ENCODE measurements around the gene ENG. TPM values are rescaled to one million over a fixed set of nuclear protein-coding genes. Genes with fewer than 3 reads are reported as not detected.
A peak's percentile ranks its signal among the peaks of the same experiment; 100 is the strongest.

ENG gene
- total RNA-seq, 6 experiments from 2014 or later = 27.4 to 90.1 (median 54.1) TPM

GRCh38 chr9:127825319-127826051, 29.0 kb downstream of the ENG start:
- ATAC-seq = peak; percentile 75 to 85 (median 80)
- Histone ChIP-seq H3K4me3 (no peak overlapping the region), H3K9me3 (no peaks in the 10 kb centered on the region), H3K27ac (peak overlapping the region in 1 of 3 donors; percentile 29), H3K27me3 (no peaks in the 10 kb centered on the region), H3K4me1 (peaks cover 0 to 22% (median 12%) of the 10 kb centered on the region in 4 donors), H3K36me3 (peaks cover 0 to 5% (median 0%) of the 10 kb centered on the region in 4 donors)
- intact Hi-C loops (cut with DNase I) = no loop called here
- DNase-seq = peak; percentile 85 to 89 (median 86)
- TF ChIP-seq CTCF (IDR thresholded peaks at IDR 0.05) (peak; percentile 25 to 57 (median 44)), POLR2A (IDR thresholded peaks at IDR 0.05) (peak; percentile 18)
- 53% methylated on average over 31 of the region's 42 CpGs for WGBS (ENCODE audit: insufficient coverage, low coverage, low lambda C conversion rate, missing lambda C conversion rate)

GRCh38 chr9:127822108-127822507, 32.4 kb downstream of the ENG start:
- intact Hi-C loops (cut with DNase I) = no loop called here
- Histone ChIP-seq H3K9me3 (no peaks in the 10 kb centered on the region), H3K36me3 (peaks cover 0 to 26% (median 3%) of the 10 kb centered on the region in 4 donors), H3K27me3 (no peaks in the 10 kb centered on the region), H3K4me1 (peaks cover 0 to 11% (median 6%) of the 10 kb centered on the region in 4 donors), H3K4me3 (no peak overlapping the region), H3K27ac (no peak overlapping the region)
- DNase-seq = no peak
- ATAC-seq = no peak
- WGBS (ENCODE audit: insufficient coverage, low coverage, low lambda C conversion rate, missing lambda C conversion rate) = 73% methylated on average over 4 of the region's 4 CpGs
- TF ChIP-seq POLR2A (IDR thresholded peaks at IDR 0.05) = no peak
- no peak for TF ChIP-seq CTCF (IDR thresholded peaks at IDR 0.05)

GRCh38 chr9:127818574-127818973, 35.9 kb downstream of the ENG start:
- no peaks in the 10 kb centered on the region for H3K27me3 ChIP-seq
- no peak overlapping the region for H3K4me3 ChIP-seq
- no peaks in the 10 kb centered on the region for H3K9me3 ChIP-seq
- no peak for ATAC-seq
- TF ChIP-seq POLR2A (IDR thresholded peaks at IDR 0.05) (no peak), CTCF (IDR thresholded peaks at IDR 0.05) (no peak)
- intact Hi-C loops (cut with DNase I) = loop anchor here in 1 of 2 donors (10.0 kb wide), 1 partner anchor 56 kb away; the partner anchor contains the start of gene AK1
- 94% methylated on average over 4 of the region's 11 CpGs for WGBS (ENCODE audit: insufficient coverage, low coverage, low lambda C conversion rate, missing lambda C conversion rate)
- no peak for DNase-seq
- H3K4me1 ChIP-seq = no peaks in the 10 kb centered on the region
- no peak overlapping the region for H3K27ac ChIP-seq
- H3K36me3 ChIP-seq = peaks cover 0 to 51% (median 18%) of the 10 kb centered on the region in 4 donors

- DNase-seq = peak in 1 of 3 donors; percentile 53
- Histone ChIP-seq H3K36me3 (peaks cover 0 to 57% (median 22%) of the 10 kb centered on the region in 4 donors), H3K9me3 (no peaks in the 10 kb centered on the region), H3K4me3 (no peak overlapping the region), H3K27ac (no peak overlapping the region), H3K4me1 (no peaks in the 10 kb centered on the region), H3K27me3 (no peaks in the 10 kb centered on the region)
- intact Hi-C loops (cut with DNase I) = loop anchor here in 1 of 2 donors (10.0 kb wide), 1 partner anchor 57 kb away; the partner anchor contains the start of gene AK1
- peak in 3 of 4 donors; percentile 2 to 5 (median 4) for ATAC-seq
- TF ChIP-seq CTCF (IDR thresholded peaks at IDR 0.05) = no peak
- no CpG with 5 or more reads among the region's 17 CpGs for WGBS (ENCODE audit: insufficient coverage, low coverage, low lambda C conversion rate, missing lambda C conversion rate)
Observed at GRCh38 chr9:127817881-127818434, 36.5 kb downstream of the ENG start.
